Liver (tissue), 9 donors: ENCODE measurements around the gene TIAM2. TPM values are rescaled to one million over a fixed set of nuclear protein-coding genes. Genes with fewer than 3 reads are reported as not detected.

Source experiments
- DNase-seq: peaks from one replicate; pipeline ENCODE4 v3.0.0-alpha.2; 2017; ENCODE audit warnings: low spot score
- H3K27ac ChIP-seq, 2 donors: one replicate each; pipeline ENCODE4 v1.7.0; 2013; ENCODE audit warnings: inconsistent platforms in 2 of 2, low read length in 2 of 2, control low read depth in 1 of 2, low read depth in 1 of 2, mild to moderate bottlenecking in 1 of 2
- H3K27me3 ChIP-seq, 4 donors: one replicate each; pipeline versions ENCODE4 v1.6.1 to v1.7.0; 2013; ENCODE audit warnings: low read length in 3 of 4, inconsistent platforms in 1 of 4, mild to moderate bottlenecking in 1 of 4, moderate library complexity in 1 of 4; ENCODE audit not compliant: control insufficient read depth in 4 of 4, insufficient read depth in 4 of 4
- H3K36me3 ChIP-seq, 4 donors: one replicate each; pipeline versions ENCODE4 v1.6.1 to v1.7.0; 2013; ENCODE audit warnings: low read length in 3 of 4, mild to moderate bottlenecking in 3 of 4, low read depth in 1 of 4, moderate library complexity in 1 of 4; ENCODE audit not compliant: control insufficient read depth in 4 of 4, insufficient read depth in 3 of 4
- H3K4me1 ChIP-seq, 4 donors: one replicate each; pipeline versions ENCODE4 v1.6.1 to v1.7.0; 2013; ENCODE audit warnings: low read length in 3 of 4, mild to moderate bottlenecking in 3 of 4, moderate library complexity in 1 of 4; ENCODE audit not compliant: control insufficient read depth in 4 of 4, insufficient read depth in 4 of 4
- H3K4me3 ChIP-seq, 3 donors: one replicate each; pipeline versions ENCODE4 v1.6.1 to v1.7.0; 2013; ENCODE audit warnings: low read length in 3 of 3, control low read depth in 1 of 3, low read depth in 1 of 3, mild to moderate bottlenecking in 1 of 3
- H3K9ac ChIP-seq, 2 donors: one replicate each; pipeline ENCODE4 v1.7.0; 2013; ENCODE audit warnings: low read length in 2 of 2, mild to moderate bottlenecking in 2 of 2, moderate library complexity in 2 of 2, control low read depth in 1 of 2, low read depth in 1 of 2
- H3K9me3 ChIP-seq, 4 donors: one replicate each; pipeline versions ENCODE4 v1.6.1 to v1.7.0; 2013; ENCODE audit warnings: low read length in 3 of 4; ENCODE audit not compliant: control insufficient read depth in 4 of 4
- CTCF ChIP-seq: fragments of 150-350 bp; IDR thresholded peaks from 2 replicates; pipeline ENCODE4 v1.5.1; 2017; ENCODE audit warnings: improper control_type of control experiment, low read depth, low read length; ENCODE audit not compliant: missing input control
- EGR1 ChIP-seq, 2 donors: IDR thresholded peaks; 2 replicates each; pipeline ENCODE4 v1.6.1; 2016 to 2018; ENCODE audit warnings: antibody characterized with exemption in 2 of 2, low read depth in 2 of 2
- FOXA1 ChIP-seq: IDR thresholded peaks from 2 replicates; pipeline ENCODE4 v1.6.1; 2016; ENCODE audit warnings: antibody characterized with exemption
- FOXA2 ChIP-seq: IDR thresholded peaks from 2 replicates; pipeline ENCODE4 v1.6.1; 2016; ENCODE audit warnings: antibody characterized with exemption
- GABPA ChIP-seq, 2 donors: IDR thresholded peaks in 1 of 2; conservative IDR thresholded peaks in 1 of 2; 2 replicates each; pipeline ENCODE4 v1.6.1; 2016; ENCODE audit warnings: antibody characterized with exemption in 2 of 2, mild to moderate bottlenecking in 1 of 2, moderate library complexity in 1 of 2
- HNF4A ChIP-seq, 2 donors: conservative IDR thresholded peaks; 2 replicates each; pipeline ENCODE4 v1.6.1; 2016; ENCODE audit warnings: antibody characterized with exemption in 2 of 2, mild to moderate bottlenecking in 2 of 2
- HNF4G ChIP-seq: IDR thresholded peaks from 2 replicates; pipeline ENCODE4 v1.6.1; 2016; ENCODE audit warnings: antibody characterized with exemption
- JUND ChIP-seq, 2 donors: IDR thresholded peaks; 2 replicates each; pipeline ENCODE4 v1.6.1; 2016; ENCODE audit warnings: antibody characterized with exemption in 2 of 2
- NR2F2 ChIP-seq: IDR thresholded peaks from 2 replicates; pipeline ENCODE4 v1.6.1; 2016; ENCODE audit warnings: antibody characterized with exemption
- RAD21 ChIP-seq, 2 donors: IDR thresholded peaks; 2 replicates each; pipeline ENCODE4 v1.6.1; 2016; ENCODE audit warnings: antibody characterized with exemption in 2 of 2, mild to moderate bottlenecking in 2 of 2
- RXRA ChIP-seq, 2 donors: IDR thresholded peaks; 2 replicates each; pipeline ENCODE4 v1.6.1; 2017 to 2018; ENCODE audit warnings: antibody characterized with exemption in 2 of 2, mild to moderate bottlenecking in 1 of 2
- SP1 ChIP-seq: IDR thresholded peaks from 2 replicates; pipeline ENCODE4 v1.6.1; 2018; ENCODE audit warnings: antibody characterized with exemption, mild to moderate bottlenecking
- TAF1 ChIP-seq: conservative IDR thresholded peaks from 2 replicates; pipeline ENCODE4 v1.6.1; 2016; ENCODE audit warnings: antibody characterized with exemption, mild to moderate bottlenecking
- YY1 ChIP-seq: IDR thresholded peaks from 2 replicates; pipeline ENCODE4 v1.6.1; 2016; ENCODE audit warnings: antibody characterized with exemption, mild to moderate bottlenecking
- ZBTB33 ChIP-seq: IDR thresholded peaks from 2 replicates; pipeline ENCODE4 v1.6.1; 2016; ENCODE audit warnings: antibody characterized with exemption
- WGBS: extraction: QIAGEN DNeasy Blood & Tissue Kit; methylation state at CpG from one replicate; pipeline ENCODE4 v1.1.7; 2013; 5-methylcytosine and 5-hydroxymethylcytosine counted together
- polyA plus RNA-seq, 2 donors: library from polyadenylated mRNA; stranded (reverse) in 1 of 2; unstranded in 1 of 2; fragments of 200-250 nt in 1 of 2; fragments of >200 nt in 1 of 2; fragmentation: Nextera tagmentation in 1 of 2; extraction: Ambion mirVana in 1 of 2; gene quantifications; one replicate each; pipeline versions ENCODE4 v1.2.1 to v1.2.3, GENCODE V29; 2013 to 2015
- total RNA-seq, 2 donors: library from RNA; depleted of rRNA; stranded (reverse); fragments of >200 nt; gene quantifications; one replicate each; pipeline ENCODE4 v1.2.3, GENCODE V29; 2014
- TF ChIP-seq, protein P1 (sequence below): IDR thresholded peaks from 2 replicates; pipeline ENCODE4 v1.6.1; 2016; ENCODE audit warnings: antibody characterized with exemption
- TF ChIP-seq, protein P2 (sequence below): IDR thresholded peaks from 2 replicates; pipeline ENCODE4 v1.6.1; 2016; ENCODE audit warnings: antibody characterized with exemption
- TF ChIP-seq, protein P3 (sequence below): IDR thresholded peaks from 2 replicates; pipeline ENCODE4 v1.6.1; 2016; ENCODE audit warnings: antibody characterized with exemption, mild to moderate bottlenecking
- donor health status: healthy.
- donor health status: healthy.
- donor health status: healthy.
- donor health status: healthy.
- donor health status: healthy.

Gene TIAM2
- total and polyA plus RNA-seq, 4 donors = 0.62 to 3.7 (median 2.4) TPM

DNA sequence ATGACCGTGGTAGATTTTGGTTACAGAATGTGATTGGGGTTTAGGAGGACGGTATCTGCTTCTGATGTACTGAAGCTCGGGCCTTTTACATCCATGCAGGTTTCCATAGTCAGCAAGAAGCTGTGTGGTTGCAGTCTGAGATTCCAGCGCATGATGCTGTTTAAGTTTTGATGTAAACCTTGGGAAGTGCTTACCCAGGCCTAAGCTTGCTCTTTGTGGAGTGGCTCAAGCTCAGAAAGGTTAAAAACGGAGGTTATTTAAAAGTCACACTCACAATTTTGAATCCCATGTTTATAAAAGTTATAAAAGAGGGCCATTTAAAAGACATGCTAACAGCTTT is 121.4 kb downstream of the TIAM2 start:
- Histone ChIP-seq H3K36me3 (no peaks in the 10 kb centered on the region), H3K27ac (no peak overlapping the region), H3K9ac (no peak overlapping the region), H3K27me3 (no peaks in the 10 kb centered on the region), H3K4me1 (no peaks in the 10 kb centered on the region), H3K4me3 (no peak overlapping the region), H3K9me3 (no peaks in the 10 kb centered on the region)
- no peak for DNase-seq
- no peak for TF ChIP-seq NR2F2
- TF ChIP-seq RAD21 (IDR thresholded peaks at IDR 0.05) = no peak
- no peak for TF ChIP-seq YY1
- no peak for TF ChIP-seq HNF4A (conservative IDR thresholded peaks at IDR 0.05)
- TF ChIP-seq, protein P1, sequence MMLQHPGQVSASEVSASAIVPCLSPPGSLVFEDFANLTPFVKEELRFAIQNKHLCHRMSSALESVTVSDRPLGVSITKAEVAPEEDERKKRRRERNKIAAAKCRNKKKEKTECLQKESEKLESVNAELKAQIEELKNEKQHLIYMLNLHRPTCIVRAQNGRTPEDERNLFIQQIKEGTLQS = no peak
- no peak for TF ChIP-seq FOXA2
- TF ChIP-seq, protein P2, sequence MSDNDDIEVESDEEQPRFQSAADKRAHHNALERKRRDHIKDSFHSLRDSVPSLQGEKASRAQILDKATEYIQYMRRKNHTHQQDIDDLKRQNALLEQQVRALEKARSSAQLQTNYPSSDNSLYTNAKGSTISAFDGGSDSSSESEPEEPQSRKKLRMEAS = no peak
- TF ChIP-seq, protein P3, sequence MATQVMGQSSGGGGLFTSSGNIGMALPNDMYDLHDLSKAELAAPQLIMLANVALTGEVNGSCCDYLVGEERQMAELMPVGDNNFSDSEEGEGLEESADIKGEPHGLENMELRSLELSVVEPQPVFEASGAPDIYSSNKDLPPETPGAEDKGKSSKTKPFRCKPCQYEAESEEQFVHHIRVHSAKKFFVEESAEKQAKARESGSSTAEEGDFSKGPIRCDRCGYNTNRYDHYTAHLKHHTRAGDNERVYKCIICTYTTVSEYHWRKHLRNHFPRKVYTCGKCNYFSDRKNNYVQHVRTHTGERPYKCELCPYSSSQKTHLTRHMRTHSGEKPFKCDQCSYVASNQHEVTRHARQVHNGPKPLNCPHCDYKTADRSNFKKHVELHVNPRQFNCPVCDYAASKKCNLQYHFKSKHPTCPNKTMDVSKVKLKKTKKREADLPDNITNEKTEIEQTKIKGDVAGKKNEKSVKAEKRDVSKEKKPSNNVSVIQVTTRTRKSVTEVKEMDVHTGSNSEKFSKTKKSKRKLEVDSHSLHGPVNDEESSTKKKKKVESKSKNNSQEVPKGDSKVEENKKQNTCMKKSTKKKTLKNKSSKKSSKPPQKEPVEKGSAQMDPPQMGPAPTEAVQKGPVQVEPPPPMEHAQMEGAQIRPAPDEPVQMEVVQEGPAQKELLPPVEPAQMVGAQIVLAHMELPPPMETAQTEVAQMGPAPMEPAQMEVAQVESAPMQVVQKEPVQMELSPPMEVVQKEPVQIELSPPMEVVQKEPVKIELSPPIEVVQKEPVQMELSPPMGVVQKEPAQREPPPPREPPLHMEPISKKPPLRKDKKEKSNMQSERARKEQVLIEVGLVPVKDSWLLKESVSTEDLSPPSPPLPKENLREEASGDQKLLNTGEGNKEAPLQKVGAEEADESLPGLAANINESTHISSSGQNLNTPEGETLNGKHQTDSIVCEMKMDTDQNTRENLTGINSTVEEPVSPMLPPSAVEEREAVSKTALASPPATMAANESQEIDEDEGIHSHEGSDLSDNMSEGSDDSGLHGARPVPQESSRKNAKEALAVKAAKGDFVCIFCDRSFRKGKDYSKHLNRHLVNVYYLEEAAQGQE = no peak
- TF ChIP-seq EGR1 (IDR thresholded peaks at IDR 0.05; ENCODE audit: low read depth in 2 of 2) = no peak
- TF ChIP-seq HNF4G = no peak
- TF ChIP-seq RXRA (IDR thresholded peaks at IDR 0.05) = no peak
- no peak for TF ChIP-seq ZBTB33
- TF ChIP-seq JUND (IDR thresholded peaks at IDR 0.05) = no peak
- TF ChIP-seq TAF1 = no peak
- no peak for TF ChIP-seq SP1
- TF ChIP-seq CTCF = no peak
- TF ChIP-seq FOXA1 = no peak
- WGBS = 85% methylated on average over 5 of the region's 5 CpGs

GRCh38 chr6:155117256-155117655 is 122.1 kb downstream of the TIAM2 start:
- Histone ChIP-seq H3K4me1 (no peaks in the 10 kb centered on the region), H3K9me3 (no peaks in the 10 kb centered on the region), H3K27ac (no peak overlapping the region), H3K27me3 (no peaks in the 10 kb centered on the region), H3K9ac (no peak overlapping the region), H3K4me3 (no peak overlapping the region), H3K36me3 (no peaks in the 10 kb centered on the region)
- no peak for DNase-seq
- TF ChIP-seq, protein P1 = no peak
- TF ChIP-seq HNF4A (conservative IDR thresholded peaks at IDR 0.05) (no peak), YY1 (no peak), RXRA (IDR thresholded peaks at IDR 0.05) (no peak), RAD21 (IDR thresholded peaks at IDR 0.05) (no peak), FOXA2 (no peak), JUND (IDR thresholded peaks at IDR 0.05) (no peak), SP1 (no peak), GABPA (IDR thresholded peaks at IDR 0.05 in 1 of 2, conservative IDR thresholded peaks at IDR 0.05 in 1 of 2) (no peak), FOXA1 (no peak), TAF1 (no peak), EGR1 (IDR thresholded peaks at IDR 0.05; ENCODE audit: low read depth in 2 of 2) (no peak)
- 95% methylated on average over 13 of the region's 13 CpGs for WGBS
